C4-2B (cell line): Measurements from ENCODE around the gene NEK9.

Experiments
- ZFX ChIP-seq: fragments of 450-650 bp; IDR thresholded peaks from 2 replicates; pipeline ENCODE4 v1.6.1; 2017
- TF ChIP-seq, protein P1 (sequence below): fragments of 450-650 bp; conservative IDR thresholded peaks from 2 replicates; pipeline ENCODE4 v1.5.1; 2017; ENCODE audit warnings: mild to moderate bottlenecking

DNA sequence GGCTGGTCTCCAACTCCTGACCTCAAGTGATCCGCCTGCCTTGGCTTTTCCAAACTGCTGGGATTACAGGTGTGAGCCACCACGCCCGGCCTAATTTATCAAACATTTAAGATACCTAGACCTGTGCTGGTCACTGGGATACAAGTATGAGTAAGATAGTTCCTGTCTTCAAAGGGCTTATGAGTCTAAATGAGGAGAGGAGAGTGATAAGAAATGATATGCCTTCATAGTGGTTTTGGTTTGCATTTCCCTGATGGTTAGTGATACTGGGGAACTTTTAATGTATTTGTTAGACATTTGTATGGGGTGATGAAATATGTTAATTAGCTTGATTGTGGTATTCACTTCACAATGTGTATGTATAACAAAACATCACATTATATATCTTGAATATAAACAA lies 28.3 kb upstream of the NEK9 start:
- TF ChIP-seq, protein P1, sequence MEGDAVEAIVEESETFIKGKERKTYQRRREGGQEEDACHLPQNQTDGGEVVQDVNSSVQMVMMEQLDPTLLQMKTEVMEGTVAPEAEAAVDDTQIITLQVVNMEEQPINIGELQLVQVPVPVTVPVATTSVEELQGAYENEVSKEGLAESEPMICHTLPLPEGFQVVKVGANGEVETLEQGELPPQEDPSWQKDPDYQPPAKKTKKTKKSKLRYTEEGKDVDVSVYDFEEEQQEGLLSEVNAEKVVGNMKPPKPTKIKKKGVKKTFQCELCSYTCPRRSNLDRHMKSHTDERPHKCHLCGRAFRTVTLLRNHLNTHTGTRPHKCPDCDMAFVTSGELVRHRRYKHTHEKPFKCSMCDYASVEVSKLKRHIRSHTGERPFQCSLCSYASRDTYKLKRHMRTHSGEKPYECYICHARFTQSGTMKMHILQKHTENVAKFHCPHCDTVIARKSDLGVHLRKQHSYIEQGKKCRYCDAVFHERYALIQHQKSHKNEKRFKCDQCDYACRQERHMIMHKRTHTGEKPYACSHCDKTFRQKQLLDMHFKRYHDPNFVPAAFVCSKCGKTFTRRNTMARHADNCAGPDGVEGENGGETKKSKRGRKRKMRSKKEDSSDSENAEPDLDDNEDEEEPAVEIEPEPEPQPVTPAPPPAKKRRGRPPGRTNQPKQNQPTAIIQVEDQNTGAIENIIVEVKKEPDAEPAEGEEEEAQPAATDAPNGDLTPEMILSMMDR = no peak
- TF ChIP-seq ZFX = no peak
